H1 (cell line): ENCODE results near the gene TMEM140. TPM values are rescaled to one million over a fixed set of nuclear protein-coding genes. Genes with fewer than 3 reads are reported as not detected.

Experiments
- CHD1 ChIP-seq: IDR thresholded peaks from 2 replicates; pipeline ENCODE4 v1.6.1; 2012; ENCODE audit warnings: low read depth, low read length, improper control_type of control experiment
- HDAC6 ChIP-seq: IDR thresholded peaks from one replicate; pipeline ENCODE4 v1.7.1; 2012; ENCODE audit warnings: low read depth, mild to moderate bottlenecking, inconsistent platforms, low read length, moderate library complexity
- JUN ChIP-seq: IDR thresholded peaks from 2 replicates; pipeline ENCODE4 v1.6.1; 2011; ENCODE audit warnings: low read depth, mild to moderate bottlenecking, improper control_type of control experiment, low read length
- KDM5A ChIP-seq: fragments of 200-600 bp; IDR thresholded peaks from 2 replicates; pipeline ENCODE4 v1.7.1; 2012; ENCODE audit warnings: mild to moderate bottlenecking, low read length, inconsistent platforms, mixed read lengths
- polyA plus RNA-seq, 7 experiments: library from polyadenylated mRNA; depleted of rRNA in 3 of 7; stranded (reverse) in 5 of 7; unstranded in 2 of 7; fragments of >200 nt in 5 of 7; fragments of 200-250 nt in 2 of 7; gene quantifications; 1 replicate in 5 of 7; 2 replicates in 1 of 7; 4 replicates in 1 of 7; pipeline versions ENCODE4 v1.2.1 to v1.2.3, GENCODE V29; 2011 to 2013; ENCODE audit warnings: missing spikeins in 2 of 7, mixed read lengths in 2 of 7
- total RNA-seq: library from RNA; stranded (reverse); fragmentation: NEBNext Ultra II Directional; extraction: Animal tissue kit (Norgen Biotek cat#: 25700); gene quantifications from 2 replicates; pipeline ENCODE4 v1.2.1, GENCODE V29; 2021

TMEM140 gene
- total and polyA plus RNA-seq, 2 of the 8 experiments (the other 6 are each of a cell fraction or from before 2014, with no cell fraction given), result not detected

- TF ChIP-seq JUN, result no peak
- TF ChIP-seq HDAC6, result no peak
- TF ChIP-seq KDM5A, result no peak
- TF ChIP-seq CHD1, result no peak
Measured at GRCh38 chr7:135181929-135182678, 34.2 kb downstream of the TMEM140 start (continued).
